HUDEP-2 (cell line): ENCODE measurements around the gene ZNF346.

ENCODE experiments used
- DNase-seq, 76 experiments: peaks; one replicate each; lab custom pipeline; 2025; ENCODE audit not compliant: unreplicated experiment in 76 of 76; lab: John Stamatoyannopoulos, UW

ZNF346 gene

DNA sequence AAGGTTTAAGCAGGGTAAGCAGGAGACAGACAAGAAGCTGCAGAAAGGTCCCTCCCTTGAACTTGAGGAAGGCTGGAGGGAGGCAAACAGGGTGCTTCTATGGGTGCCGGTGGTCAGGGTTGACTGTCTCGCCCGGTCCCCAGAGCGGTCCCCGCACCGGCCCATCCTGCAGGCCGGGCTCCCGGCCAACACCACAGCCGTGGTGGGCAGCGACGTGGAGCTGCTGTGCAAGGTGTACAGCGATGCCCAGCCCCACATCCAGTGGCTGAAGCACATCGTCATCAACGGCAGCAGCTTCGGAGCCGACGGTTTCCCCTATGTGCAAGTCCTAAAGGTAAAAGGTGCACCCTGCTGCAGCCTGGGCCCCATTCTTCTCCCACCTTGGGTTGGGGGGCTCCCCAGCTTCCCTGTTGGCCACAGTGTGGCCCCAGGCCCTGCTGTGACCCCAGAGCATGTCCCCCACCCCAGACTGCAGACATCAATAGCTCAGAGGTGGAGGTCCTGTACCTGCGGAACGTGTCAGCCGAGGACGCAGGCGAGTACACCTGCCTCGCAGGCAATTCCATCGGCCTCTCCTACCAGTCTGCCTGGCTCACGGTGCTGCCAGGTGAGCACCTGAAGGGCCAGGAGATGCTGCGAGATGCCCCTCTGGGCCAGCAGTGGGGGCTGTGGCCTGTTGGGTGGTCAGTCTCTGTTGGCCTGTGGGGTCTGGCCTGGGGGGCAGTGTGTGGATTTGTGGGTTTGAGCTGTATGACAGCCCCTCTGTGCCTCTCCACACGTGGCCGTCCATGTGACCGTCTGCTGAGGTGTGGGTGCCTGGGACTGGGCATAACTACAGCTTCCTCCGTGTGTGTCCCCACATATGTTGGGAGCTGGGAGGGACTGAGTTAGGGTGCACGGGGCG, 69.9 kb downstream of the ZNF346 start:
- DNase-seq = no peak

DNA sequence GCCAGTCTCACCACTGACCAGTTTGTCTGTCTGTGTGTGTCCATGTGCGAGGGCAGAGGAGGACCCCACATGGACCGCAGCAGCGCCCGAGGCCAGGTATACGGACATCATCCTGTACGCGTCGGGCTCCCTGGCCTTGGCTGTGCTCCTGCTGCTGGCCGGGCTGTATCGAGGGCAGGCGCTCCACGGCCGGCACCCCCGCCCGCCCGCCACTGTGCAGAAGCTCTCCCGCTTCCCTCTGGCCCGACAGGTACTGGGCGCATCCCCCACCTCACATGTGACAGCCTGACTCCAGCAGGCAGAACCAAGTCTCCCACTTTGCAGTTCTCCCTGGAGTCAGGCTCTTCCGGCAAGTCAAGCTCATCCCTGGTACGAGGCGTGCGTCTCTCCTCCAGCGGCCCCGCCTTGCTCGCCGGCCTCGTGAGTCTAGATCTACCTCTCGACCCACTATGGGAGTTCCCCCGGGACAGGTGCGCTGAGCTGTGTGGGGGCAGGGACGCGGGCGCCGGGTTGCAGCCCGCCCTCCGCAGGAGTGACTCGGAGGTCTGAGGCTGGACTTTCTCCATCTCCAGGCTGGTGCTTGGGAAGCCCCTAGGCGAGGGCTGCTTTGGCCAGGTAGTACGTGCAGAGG, 70.7 kb downstream of the ZNF346 start:
- no peak for DNase-seq

DNA sequence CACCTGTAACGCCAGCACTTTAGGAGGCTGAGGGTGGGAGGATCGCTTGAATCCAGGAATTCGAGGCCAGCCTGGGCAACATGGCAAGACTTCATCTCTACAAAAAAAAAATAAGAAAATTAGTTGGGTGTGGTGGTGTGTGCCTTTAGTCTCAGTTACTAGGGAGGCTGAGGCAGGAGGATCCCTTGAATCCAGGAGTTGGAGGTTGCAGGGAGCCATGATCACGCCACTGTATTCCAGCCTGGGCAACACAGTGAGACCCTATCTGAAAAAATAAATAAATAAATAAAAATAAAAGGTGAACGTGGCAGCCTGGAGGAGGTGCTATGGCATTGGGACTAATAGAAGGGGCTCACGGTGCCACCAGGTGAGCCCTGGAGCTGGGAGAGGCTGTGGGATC, 71.3 kb downstream of the ZNF346 start:
- DNase-seq = no peak

DNA sequence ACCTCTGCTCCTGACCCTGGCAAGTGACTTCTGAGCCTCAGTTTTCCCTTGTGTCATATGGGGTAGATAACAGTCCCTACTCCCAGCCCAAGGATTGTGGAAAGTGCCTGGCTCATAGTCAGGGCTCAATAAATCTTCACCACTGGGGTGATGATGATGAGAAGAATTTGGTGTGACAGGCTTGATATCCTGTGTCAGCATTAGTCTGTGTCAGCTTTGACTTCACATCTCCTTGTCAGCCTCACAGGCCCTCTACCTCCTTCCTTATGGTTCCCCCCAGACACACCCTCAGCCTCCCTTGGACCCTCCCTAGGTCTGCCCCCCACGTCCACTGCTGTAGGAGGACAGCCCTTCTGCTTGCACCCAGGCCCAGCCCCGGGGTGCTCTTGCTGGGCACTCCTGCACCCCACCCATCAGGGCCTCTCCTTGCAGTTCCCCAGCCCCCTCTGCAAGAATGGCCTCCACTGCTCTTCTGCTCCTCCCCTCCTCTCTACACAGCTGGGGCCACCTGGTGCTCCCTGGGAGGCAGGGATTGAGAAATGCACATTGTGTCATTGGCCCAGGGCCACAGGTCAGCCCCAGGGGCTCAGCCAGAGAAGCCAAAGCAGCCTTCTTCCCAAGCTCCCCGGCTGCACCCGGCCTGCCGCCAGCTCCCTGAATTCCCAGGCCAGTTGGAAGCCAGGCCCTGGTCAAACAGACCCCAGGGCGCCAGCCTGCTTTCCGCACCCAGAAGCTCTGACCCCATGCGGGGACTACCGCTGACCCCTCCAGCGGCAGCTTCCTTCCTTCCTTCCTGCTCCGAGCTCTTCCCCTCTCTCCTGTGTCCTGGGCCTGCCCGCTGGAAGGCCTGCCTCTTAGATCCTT, 72.0 kb downstream of the ZNF346 start:
- no peak for DNase-seq

DNA sequence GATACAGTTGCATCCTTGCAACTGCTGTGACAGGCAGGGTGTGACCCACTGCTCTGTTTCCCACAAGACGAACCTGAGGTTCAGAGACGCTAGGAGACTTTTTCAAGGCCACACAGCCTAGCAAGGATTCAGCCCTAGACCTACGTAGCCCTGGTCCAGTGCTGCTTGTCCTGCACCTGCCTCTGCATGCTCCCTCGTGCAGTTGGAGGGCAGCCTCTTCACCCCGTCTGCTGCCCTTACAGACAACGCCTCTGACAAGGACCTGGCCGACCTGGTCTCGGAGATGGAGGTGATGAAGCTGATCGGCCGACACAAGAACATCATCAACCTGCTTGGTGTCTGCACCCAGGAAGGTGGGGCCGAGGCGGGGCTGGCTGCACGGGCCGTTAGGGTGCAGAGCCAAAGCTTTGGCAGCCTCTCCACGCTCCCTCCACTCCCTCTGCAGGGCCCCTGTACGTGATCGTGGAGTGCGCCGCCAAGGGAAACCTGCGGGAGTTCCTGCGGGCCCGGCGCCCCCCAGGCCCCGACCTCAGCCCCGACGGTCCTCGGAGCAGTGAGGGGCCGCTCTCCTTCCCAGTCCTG, 72.7 kb downstream of the ZNF346 start:
- DNase-seq = no peak

DNA sequence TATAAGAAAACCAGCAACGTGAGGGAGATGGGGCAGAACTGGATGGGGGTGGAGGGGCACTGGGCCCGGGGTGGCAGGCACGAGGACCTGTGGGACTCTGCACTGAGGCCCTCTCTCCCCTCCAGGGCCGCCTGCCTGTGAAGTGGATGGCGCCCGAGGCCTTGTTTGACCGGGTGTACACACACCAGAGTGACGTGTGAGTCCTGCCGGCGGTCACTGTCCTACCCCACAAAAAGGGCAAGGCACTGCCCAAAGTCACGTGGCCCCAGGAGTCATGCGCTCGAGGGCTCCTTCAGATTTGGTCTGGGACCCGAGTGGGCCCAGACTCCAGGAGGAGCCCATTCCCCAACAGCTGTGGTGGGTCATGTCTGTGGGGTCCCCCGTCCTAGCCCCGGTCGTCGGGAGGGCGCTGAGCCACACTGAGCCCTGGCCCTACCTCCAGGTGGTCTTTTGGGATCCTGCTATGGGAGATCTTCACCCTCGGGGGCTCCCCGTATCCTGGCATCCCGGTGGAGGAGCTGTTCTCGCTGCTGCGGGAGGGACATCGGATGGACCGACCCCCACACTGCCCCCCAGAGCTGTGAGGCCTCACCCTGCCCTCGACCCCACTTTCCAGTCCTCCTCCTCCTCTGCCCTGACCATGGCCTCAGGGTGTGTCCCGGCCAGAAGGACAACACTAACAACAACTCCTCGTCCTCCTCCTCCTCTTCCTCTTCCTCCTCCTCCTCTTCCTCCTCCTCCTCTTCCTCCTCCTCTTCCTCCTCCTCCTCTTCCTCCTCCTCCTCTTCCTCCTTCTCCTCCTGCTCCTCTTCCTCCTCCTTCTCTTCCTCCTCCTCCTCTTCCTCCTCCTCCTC, 73.9 kb downstream of the ZNF346 start:
- DNase-seq = no peak

DNA sequence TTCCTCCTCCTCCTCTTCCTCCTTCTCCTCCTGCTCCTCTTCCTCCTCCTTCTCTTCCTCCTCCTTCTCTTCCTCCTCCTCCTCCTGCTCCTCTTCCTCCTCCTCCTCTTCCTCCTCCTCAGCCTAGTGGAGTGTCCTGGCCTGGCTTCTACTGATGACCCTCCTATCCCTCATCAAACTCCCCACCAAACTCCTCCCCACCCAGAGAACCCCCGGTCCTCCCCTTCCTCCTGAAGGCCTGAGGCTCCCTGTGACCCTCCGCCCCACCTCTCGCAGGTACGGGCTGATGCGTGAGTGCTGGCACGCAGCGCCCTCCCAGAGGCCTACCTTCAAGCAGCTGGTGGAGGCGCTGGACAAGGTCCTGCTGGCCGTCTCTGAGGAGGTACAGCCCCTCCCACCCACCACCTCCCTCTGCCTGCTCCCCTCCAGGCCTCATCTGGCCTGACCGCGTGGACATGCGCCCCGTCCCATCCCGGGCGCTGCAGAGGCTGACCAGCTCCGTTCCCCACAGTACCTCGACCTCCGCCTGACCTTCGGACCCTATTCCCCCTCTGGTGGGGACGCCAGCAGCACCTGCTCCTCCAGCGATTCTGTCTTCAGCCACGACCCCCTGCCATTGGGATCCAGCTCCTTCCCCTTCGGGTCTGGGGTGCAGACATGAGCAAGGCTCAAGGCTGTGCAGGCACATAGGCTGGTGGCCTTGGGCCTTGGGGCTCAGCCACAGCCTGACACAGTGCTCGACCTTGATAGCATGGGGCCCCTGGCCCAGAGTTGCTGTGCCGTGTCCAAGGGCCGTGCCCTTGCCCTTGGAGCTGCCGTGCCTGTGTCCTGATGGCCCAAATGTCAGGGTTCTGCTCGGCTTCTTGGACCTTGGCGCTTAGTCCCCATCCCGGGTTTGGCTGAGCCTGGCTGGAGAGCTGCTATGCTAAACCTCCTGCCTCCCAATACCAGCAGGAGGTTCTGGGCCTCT, 74.8 kb downstream of the ZNF346 start:
- DNase-seq = no peak

DNA sequence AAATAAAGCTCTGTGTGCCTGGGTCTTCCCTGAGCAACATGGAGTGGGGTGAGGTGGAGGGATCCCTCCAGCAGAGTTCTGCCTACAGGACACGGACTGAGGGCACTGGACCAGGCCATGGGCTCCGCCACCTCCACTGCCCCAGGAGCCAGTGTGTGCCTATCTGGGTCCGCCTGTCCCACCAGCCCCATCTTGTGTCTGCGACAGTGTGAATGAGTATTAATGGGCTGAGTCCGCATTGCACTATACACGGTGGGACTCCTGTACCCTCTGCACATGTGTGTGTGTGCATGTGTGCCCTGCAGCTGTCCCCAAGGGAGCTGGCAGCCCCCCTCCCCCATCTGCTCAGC, 75.6 kb downstream of the ZNF346 start:
- DNase-seq = no peak

DNA sequence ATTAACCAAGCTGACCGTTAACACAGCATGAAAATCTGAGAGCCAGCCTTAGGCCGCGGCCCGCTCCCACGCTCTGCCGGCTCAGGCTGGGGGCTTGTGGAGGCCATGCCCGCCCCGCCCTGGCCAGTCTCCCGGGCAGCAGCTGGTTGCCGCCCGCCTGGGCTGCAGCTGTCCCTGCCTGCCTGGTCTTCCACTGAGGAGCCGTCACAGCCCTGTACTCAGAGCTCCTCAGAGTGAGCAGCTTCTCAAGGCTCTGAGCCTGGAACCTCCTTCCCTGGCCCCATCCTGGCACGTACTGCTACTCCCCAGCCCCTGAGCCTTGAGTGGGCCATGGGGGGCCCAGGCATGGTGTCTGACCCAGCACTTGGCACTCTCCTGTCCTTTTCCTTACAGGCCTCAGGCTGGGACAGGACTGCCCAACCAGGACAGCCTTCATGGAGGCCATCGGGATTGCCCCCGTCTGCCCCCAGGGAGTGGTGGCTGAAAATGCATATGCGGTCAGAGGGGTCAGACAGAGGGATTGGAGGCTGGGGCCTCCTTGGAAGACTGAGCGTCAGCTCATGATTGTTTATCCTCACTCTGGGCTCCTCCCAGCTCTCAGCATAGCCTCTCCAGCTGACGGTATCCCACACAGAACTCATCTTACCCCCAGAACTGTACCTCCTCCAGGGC, 76.1 kb downstream of the ZNF346 start:
- no peak for DNase-seq

DNA sequence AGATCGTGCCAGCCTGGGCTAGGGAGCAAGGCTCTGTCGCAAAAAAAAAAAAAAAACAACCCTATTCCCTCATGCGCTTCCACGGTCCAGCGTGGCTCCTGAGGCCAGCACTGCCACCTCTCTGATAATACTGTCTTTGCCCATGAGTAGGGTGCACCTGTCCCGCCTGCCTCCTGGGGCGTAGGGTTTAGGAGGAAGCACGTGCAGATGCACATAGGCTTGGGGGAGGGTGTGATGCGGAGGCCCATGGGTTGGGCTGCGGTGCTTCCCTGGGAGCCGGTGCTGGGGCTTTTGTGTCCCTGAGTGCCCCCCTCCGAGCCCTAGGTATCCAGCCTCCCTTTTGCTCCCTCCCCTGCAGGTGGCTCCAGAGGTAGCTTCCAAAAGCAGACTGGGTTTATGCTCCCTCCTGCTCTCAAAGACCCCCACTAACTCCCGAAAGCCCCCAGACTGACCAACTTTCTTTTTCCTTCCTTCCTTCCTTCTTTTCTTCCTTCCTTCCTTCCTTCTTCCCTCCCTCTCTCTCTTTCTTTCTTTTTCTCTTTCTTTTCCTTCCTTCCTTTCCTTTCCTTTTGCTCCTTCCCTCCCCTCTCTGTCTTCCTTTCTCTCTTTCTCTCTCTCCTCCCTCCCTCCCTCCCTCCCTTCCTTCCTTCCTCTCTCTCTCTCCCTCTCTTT, 77.1 kb downstream of the ZNF346 start:
- peak in 1 of 76 experiments; percentile 6 for DNase-seq

DNA sequence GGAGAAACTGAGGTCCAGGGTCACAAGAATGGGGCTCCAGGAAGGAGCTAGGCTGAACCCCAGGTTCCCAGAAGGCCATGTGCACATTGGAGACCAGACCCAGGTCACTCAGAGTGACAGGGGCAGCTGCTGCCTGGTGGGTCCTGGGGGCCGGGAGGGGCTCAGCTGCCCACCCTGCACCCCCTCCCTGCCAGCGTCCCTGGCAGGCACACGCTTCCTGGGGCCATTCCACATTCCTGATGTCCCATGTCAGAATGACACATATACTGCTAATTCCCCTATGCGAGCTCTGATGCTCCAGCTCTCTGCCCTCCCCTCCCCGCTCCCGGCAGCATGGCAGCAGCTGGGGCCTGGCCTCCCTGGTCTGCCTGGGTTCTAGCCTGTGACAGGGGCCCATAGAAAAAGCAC, 78.2 kb downstream of the ZNF346 start:
- DNase-seq = no peak

DNA sequence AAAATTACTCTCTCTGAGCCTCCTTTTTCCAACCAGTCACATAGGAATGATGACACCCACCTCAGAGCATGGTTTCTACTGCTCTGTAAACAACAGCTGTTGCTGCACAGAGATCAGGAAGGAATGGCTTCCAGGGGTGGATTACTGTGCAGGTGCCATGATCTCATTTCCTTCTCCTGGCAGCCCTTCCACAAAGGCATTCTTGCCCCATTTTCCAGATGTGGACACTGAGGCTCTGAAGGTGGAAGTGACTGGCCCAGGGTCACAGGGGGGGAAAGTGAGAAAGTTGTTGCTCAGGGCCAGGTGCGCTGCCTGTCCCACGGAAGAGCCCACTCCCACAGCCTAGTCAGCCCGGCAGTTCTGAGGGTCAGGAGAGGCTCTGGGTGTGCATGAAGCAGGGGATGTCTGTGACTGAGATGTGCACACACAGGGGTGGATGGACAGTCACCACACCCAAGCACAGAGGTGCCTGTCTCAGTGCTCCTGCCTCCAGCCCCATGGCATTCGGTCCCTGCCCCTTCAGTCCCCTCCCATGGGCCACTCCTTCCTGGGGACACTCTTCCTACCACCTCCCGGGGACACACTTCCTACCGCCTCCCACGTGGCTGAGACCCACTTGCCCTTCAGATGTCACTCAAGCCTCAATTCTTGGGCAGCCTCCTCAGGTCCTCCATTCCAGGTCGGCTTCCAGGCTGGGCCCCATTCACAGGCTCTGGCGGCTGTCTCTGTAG, 81.2 kb downstream of the ZNF346 start:
- DNase-seq = no peak

DNA sequence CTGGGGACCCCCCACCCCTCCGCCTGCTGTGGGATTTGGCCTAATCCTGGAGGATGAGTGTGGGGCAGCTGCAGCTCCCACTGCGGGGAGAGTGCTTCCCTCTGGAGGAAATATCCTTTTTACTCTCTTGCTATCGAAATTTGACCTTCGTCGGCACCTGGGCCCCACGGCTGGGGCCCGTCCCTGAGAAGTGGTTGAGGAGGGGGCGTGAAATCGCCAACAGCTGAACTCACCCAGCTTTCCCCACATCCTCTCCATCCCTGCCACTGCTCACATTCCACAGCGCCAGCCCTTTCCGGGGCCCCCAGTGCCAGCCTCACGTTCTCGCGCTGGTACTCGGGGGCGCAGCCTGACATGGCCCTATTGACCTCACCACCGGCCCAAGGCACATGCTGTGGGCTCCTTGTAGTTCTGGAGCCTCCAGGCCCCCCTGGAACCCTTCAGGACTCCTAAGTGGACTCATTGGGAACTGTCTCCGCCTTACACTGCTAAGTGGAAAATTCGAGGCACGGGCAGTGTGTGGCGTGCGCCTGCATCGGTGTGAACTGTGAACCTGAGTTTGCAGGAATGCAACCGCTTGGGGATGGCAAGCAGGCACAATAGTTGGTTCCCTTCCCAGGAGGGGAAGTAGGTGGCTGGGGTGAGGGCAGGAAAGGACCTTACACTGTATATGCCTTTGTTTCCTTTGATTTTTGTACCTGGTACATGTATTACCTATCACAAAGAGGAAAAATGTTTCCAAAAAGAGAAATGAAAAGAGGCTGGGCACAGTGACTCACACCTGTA, 83.4 kb downstream of the ZNF346 start:
- no peak for DNase-seq

DNA sequence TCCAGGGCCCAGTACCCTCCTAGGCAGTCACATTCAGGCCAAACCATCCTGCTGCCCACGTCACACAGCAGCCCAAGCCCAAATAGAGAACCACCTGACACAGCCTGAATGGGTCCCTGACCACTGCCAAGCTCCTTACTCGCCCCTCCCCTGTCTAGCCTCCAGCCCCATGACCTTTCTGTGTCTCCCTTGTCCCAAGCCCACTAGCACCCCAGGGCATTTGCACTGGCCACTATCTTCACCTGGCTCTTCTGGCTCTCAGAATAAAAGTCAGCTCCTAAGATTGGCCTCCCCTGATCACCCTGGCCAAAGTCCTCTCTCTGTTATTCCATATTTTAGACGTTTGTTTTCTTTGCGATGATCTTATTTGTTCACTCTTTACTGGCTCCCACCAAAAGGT, 84.7 kb downstream of the ZNF346 start:
- no peak for DNase-seq

DNA sequence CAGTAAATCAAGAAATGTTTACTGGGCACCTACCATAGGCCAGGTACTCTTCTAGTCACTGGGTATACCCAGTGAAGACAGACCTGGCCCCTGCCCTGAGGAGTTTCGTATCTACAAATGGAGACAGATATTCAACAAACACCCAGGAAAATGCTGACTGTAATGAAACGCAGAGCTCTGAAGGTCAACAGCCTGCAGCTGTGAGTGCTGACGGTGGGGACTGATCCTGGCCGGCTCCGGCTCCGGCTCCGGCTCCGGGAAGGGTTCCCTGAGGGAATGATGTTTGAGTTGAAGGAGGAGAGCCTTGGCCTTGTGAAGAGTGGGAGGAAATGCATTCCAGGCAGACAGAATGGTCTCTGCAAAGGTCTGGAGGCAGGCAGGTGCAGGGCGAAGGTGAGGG, 87.3 kb downstream of the ZNF346 start:
- DNase-seq = no peak

DNA sequence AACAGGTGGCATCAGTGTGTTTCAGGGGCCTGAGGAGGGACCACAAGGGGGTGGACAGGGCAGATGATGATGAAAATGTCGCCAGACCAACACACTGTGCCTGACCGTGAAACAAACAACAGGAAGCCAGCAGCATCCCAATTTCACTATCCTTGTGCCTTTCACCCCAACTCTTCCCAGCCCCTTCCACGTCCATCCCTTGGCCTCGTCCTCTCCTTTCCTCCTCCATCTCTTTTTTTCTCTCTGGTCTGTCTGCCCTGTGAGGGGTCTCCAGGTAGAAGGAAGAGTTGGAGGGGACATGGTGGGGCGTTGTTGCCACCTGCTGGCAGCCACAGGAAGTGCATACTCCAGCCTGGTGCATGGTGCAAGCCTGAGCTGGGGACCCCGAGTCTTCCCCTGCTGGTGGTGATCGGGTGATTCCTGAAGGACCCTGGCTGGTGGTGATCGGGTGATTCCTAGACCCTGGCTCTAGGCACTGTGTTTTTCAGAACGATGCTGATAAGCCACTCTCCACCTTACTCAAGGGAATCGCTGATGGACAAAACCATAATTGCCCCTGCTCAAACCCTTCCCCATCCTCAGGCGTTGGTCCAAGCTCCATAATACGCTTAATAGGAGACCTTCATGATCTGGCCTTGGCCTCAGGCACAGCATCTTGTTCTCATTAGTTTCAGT, 89.4 kb downstream of the ZNF346 start:
- peak in 36 of 76 experiments; percentile 1 to 61 (median 30) for DNase-seq
